ENCODE data around the gene RBM14.
"Not testable (repeated sequence)": the region's sequence is repeated elsewhere in the genome, so short reads cannot be mapped to it uniquely, and the experiment has no call there.

Gene RBM14

GRCh38 chr11:66638177-66639065 lies 22.0 kb downstream of the RBM14 start, which contains the start of gene RBM4:
Gene RBM4 (plus strand): TSS chr11:66638703. CDS start chr11:66639712, 1,009 bp downstream.
- peak; percentile 91 to 93 for DNase-seq

GRCh38 chr11:66639066-66639813 lies 22.8 kb downstream of the RBM14 start:
- no peak for DNase-seq

- not testable (repeated sequence) for DNase-seq
Observed at GRCh38 chr11:66639814-66640340, 23.4 kb downstream of the RBM14 start.

GRCh38 chr11:66641834-66642233 lies 25.4 kb downstream of the RBM14 start:
- DNase-seq, result no peak

GRCh38 chr11:66643745-66644437 lies 27.5 kb downstream of the RBM14 start:
- DNase-seq, result no peak

- DNase-seq, result no peak
Observed at GRCh38 chr11:66646828-66647227, 30.4 kb downstream of the RBM14 start.

- DNase-seq, result no peak
Observed at GRCh38 chr11:66649903-66650302, 33.5 kb downstream of the RBM14 start.

- DNase-seq, result no peak
Observed at GRCh38 chr11:66651016-66651415, 34.6 kb downstream of the RBM14 start.

GRCh38 chr11:66652651-66653050 lies 36.2 kb downstream of the RBM14 start:
- DNase-seq, result no peak

GRCh38 chr11:66653123-66653522 lies 36.7 kb downstream of the RBM14 start:
- DNase-seq, result no peak

- no peak for DNase-seq
Observed at GRCh38 chr11:66659763-66660162, 43.3 kb downstream of the RBM14 start.

GRCh38 chr11:66663741-66664296 lies 47.4 kb downstream of the RBM14 start:
- DNase-seq, result no peak

- no peak for DNase-seq
Observed at GRCh38 chr11:66665369-66665768, 48.9 kb downstream of the RBM14 start.

- no peak for DNase-seq
Observed at GRCh38 chr11:66670816-66671215, 54.4 kb downstream of the RBM14 start.

- no peak for DNase-seq
Observed at GRCh38 chr11:66674964-66675602, 58.7 kb downstream of the RBM14 start.

GRCh38 chr11:66676282-66676919 lies 60.0 kb downstream of the RBM14 start:
- no peak for DNase-seq
